ENCODE data around the gene PRICKLE2. TPM values are rescaled to one million over a fixed set of nuclear protein-coding genes. Genes with fewer than 3 reads are reported as not detected.

PRICKLE2 gene
- total RNA-seq, 1 experiment from 2014 or later: 5.6 TPM

- Mint-ChIP-seq H3K4me3 (no peak overlapping the region), H3K9me3 (peaks cover 6% of the 10 kb centered on the region), H3K27ac (no peak overlapping the region), H3K27me3 (ENCODE audit: low read depth) (no peaks in the 10 kb centered on the region), H3K4me1 (peaks cover 39% of the 10 kb centered on the region), H3K36me3 (no peaks in the 10 kb centered on the region)
- TF ChIP-seq IRF1 (CRISPR knock-in tag; IDR thresholded peaks at IDR 0.05) (no peak), AFF4 (CRISPR knock-in tag; IDR thresholded peaks at IDR 0.05; ENCODE audit: borderline replicate concordance) (no peak), SMAD4 (CRISPR knock-in tag; IDR thresholded peaks at IDR 0.05) (no peak), STAT6 (CRISPR knock-in tag; conservative IDR thresholded peaks at IDR 0.05; ENCODE audit: low read depth) (no peak), GABPB1 (CRISPR knock-in tag; IDR thresholded peaks at IDR 0.05) (no peak)
- TF ChIP-seq, protein P1, sequence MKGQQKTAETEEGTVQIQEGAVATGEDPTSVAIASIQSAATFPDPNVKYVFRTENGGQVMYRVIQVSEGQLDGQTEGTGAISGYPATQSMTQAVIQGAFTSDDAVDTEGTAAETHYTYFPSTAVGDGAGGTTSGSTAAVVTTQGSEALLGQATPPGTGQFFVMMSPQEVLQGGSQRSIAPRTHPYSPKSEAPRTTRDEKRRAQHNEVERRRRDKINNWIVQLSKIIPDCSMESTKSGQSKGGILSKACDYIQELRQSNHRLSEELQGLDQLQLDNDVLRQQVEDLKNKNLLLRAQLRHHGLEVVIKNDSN (CRISPR knock-in tag; IDR thresholded peaks at IDR 0.05): no peak
- ChIA-PET CTCF (no interaction called here), POLR2A (no interaction called here)
- ATAC-seq (no peak), DNase-seq (ENCODE audit: low spot score) (no peak)
These were observed 117.0 kb downstream of the PRICKLE2 start for GRCh38 chr3:64108231-64108630.

DNA sequence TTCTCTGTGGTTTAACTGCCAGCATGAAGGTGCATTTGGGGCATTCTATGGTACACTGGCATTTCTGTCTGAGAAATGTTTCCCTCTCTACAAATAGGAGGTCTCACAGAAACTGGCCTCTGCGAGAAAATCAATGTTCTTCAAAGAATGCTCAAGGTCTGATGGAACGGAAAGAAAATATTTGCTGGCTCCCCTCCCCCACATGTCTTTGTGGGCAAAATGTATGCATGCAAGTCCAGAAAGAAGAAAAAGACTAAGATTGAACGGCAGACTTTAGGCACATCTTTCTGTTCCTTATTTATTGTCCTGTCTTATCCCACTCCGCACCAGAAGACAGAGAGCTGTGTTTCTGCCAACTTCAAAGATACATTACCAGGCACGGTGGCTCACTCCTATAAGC is 118.1 kb downstream of the PRICKLE2 start:
- Mint-ChIP-seq H3K27ac (no peak overlapping the region; the same call in 1 of the 2 replicates), H3K4me1 (peaks cover 39% of the 10 kb centered on the region), H3K27me3 (ENCODE audit: low read depth) (no peaks in the 10 kb centered on the region), H3K9me3 (peaks cover under 1% of the 10 kb centered on the region), H3K36me3 (no peaks in the 10 kb centered on the region), H3K4me3 (no peak overlapping the region)
- ChIA-PET POLR2A (no interaction called here), CTCF (interaction anchor here (1.5 kb wide), 1 partner anchor 377 kb away, joined by 4 read pairs; no protein-coding TSS in a partner anchor)
- ATAC-seq: no peak
- no peak for DNase-seq (ENCODE audit: low spot score)
- TF ChIP-seq PREB (CRISPR knock-in tag; IDR thresholded peaks at IDR 0.05; ENCODE audit: borderline replicate concordance) (no peak), AFF4 (CRISPR knock-in tag; IDR thresholded peaks at IDR 0.05; ENCODE audit: borderline replicate concordance) (no peak), OVOL2 (CRISPR knock-in tag; IDR thresholded peaks at IDR 0.05; ENCODE audit: borderline replicate concordance) (no peak), ZNF532 (CRISPR knock-in tag; IDR thresholded peaks at IDR 0.05; ENCODE audit: borderline replicate concordance) (no peak), NFATC4 (CRISPR knock-in tag; IDR thresholded peaks at IDR 0.05) (no peak), GABPB1 (CRISPR knock-in tag; IDR thresholded peaks at IDR 0.05) (no peak), ZNF232 (CRISPR knock-in tag; IDR thresholded peaks at IDR 0.05) (no peak), NFYB (CRISPR knock-in tag; conservative IDR thresholded peaks at IDR 0.05; ENCODE audit: low read depth) (no peak), ZNF671 (CRISPR knock-in tag; IDR thresholded peaks at IDR 0.05) (no peak), TEAD4 (CRISPR knock-in tag; IDR thresholded peaks at IDR 0.05) (no peak), ZNF138 (CRISPR knock-in tag; conservative IDR thresholded peaks at IDR 0.05) (no peak)
- TF ChIP-seq, protein P2, sequence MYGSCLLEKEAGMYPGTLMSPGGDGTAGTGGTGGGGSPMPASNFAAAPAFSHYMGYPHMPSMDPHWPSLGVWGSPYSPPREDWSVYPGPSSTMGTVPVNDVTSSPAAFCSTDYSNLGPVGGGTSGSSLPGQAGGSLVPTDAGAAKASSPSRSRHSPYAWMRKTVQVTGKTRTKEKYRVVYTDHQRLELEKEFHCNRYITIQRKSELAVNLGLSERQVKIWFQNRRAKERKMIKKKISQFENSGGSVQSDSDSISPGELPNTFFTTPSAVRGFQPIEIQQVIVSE (CRISPR knock-in tag; IDR thresholded peaks at IDR 0.05; ENCODE audit: borderline replicate concordance): no peak
